Activated B cell treated with CpG ODN at 0.5 μM for 24 hours (primary cell): ENCODE results near the gene USP16. TPM values are rescaled to one million over a fixed set of nuclear protein-coding genes. Genes with fewer than 3 reads are reported as not detected.
"Not testable (repeated sequence)": the region's sequence is repeated elsewhere in the genome, so short reads cannot be mapped to it uniquely, and the experiment has no call there.

Experiments
- ATAC-seq: fragments of 200-7000 bp; cut with Tn5 transposase; one replicate; pipeline ENCODE4 v1.10.0; 2021; ENCODE audit warnings: low read depth, mild to moderate bottlenecking, moderate library complexity
- CTCF ChIA-PET: fragments of 350-600 bp; sonication (Branson Sonifier 250); formaldehyde crosslinking; loops from one replicate; lab custom pipeline; 2021; ENCODE audit warnings: antibody characterized with exemption; lab: Charles Lee
- POLR2A ChIA-PET: fragments of 350-600 bp; sonication (Branson Sonifier 250); formaldehyde crosslinking; loops from one replicate; lab custom pipeline; 2021; ENCODE audit warnings: antibody characterized with exemption; lab: Charles Lee
- DNase-seq: peaks from one replicate; pipeline ENCODE4 v3.0.0; 2022
- H3K27ac Mint-ChIP-seq: one replicate; pipeline ENCODE4 v1.8.0; 2020; ENCODE audit warnings: mixed read lengths
- H3K27me3 Mint-ChIP-seq: one replicate; pipeline ENCODE4 v1.8.0; 2021; ENCODE audit warnings: mixed read lengths
- H3K36me3 Mint-ChIP-seq: one replicate; pipeline ENCODE4 v1.8.0; 2021; ENCODE audit warnings: low read depth, mixed read lengths
- H3K4me1 Mint-ChIP-seq: one replicate; pipeline ENCODE4 v1.8.0; 2021; ENCODE audit warnings: mixed read lengths
- H3K4me3 Mint-ChIP-seq: one replicate; pipeline ENCODE4 v1.8.0; 2020; ENCODE audit warnings: mild to moderate bottlenecking, mixed read lengths
- H3K9me3 Mint-ChIP-seq: one replicate; pipeline ENCODE4 v1.8.0; 2020; ENCODE audit warnings: mixed read lengths
- intact Hi-C: fragments of 100-400 bp; cut with micrococcal nuclease; formaldehyde crosslinking; loops from one replicate; pipeline ENCODE4 v1.15.1; 2024
- total RNA-seq: library from RNA; stranded (reverse); gene quantifications from 2 replicates; pipeline ENCODE4 v1.2.3, GENCODE V29; 2022
- TF ChIP-seq, protein P1 (sequence below): fragments of 200-600 bp; IDR thresholded peaks from one replicate; pipeline ENCODE4 v1.8.0; 2022; ENCODE audit warnings: antibody characterized with exemption, mild to moderate bottlenecking

The USP16 gene
- 53.2 and 54.6 TPM in 2 replicates for total RNA-seq

DNA sequence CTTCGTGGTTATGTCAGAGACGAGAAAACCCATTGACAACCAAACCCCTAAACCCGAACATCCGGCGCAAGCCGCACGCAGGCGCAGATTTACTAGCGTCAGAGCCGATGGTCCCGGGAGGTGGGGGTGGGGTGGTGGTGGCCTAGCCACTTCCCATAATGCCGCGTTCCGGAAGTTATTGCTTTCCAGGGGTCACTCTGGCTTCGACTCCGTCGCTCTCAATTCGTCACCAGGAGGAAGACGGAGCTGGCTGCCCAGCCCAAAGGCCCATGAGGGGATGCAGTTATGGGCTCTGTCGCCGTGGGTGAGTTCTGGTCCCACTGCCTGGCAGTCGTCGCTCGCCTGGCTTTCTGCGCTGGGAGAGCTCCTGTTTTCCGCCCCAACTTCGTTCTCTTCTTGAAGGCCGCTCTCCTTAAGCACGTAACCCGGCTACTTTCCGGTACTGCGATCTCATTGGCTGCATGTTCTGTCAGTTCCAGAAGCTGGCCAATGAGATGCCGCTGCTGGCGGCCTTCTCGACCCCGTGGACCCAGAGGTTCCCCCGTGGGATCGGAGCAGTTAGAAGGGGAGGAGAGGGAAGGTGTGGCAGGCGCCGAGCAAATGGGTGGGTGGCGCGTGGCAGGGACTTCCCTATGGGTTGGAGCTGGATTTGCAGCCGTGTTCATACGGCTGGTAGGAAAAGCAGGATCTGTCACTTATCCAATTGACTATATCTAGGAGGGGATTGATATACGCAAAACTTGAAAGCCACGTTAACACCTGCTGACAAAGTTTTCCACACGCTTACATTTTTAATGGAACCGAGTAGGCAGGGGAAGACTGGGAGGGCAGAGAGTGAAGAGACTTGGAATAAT lies at the start of gene USP16:
USP16 (plus strand) TSS at position 195 of the 854 bp plus-strand sequence. CDS start 3,246 bp downstream, outside the sequence.
- Mint-ChIP-seq H3K4me1 (peaks cover 45% of the 10 kb centered on the region), H3K4me3 (peak within 1 kb of the TSS; percentile 98), H3K9me3 (no peaks in the 10 kb centered on the region), H3K36me3 (peaks cover 36% of the 10 kb centered on the region), H3K27ac (peak within 1 kb of the TSS; percentile 98), H3K27me3 (no peaks in the 10 kb centered on the region)
- TF ChIP-seq, protein P1, sequence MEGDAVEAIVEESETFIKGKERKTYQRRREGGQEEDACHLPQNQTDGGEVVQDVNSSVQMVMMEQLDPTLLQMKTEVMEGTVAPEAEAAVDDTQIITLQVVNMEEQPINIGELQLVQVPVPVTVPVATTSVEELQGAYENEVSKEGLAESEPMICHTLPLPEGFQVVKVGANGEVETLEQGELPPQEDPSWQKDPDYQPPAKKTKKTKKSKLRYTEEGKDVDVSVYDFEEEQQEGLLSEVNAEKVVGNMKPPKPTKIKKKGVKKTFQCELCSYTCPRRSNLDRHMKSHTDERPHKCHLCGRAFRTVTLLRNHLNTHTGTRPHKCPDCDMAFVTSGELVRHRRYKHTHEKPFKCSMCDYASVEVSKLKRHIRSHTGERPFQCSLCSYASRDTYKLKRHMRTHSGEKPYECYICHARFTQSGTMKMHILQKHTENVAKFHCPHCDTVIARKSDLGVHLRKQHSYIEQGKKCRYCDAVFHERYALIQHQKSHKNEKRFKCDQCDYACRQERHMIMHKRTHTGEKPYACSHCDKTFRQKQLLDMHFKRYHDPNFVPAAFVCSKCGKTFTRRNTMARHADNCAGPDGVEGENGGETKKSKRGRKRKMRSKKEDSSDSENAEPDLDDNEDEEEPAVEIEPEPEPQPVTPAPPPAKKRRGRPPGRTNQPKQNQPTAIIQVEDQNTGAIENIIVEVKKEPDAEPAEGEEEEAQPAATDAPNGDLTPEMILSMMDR, result no peak
- CTCF ChIA-PET, result interaction anchor here (1.9 to 2.3 kb wide), 2 partner anchors 22 to 32 kb away, joined by 5 to 8 read pairs; partner anchors contain the start of gene LTN1
- ATAC-seq (peak; percentile 93), DNase-seq (peak; percentile 94)
- POLR2A ChIA-PET, result interaction anchor here (0.6 to 10.5 kb wide), 24 partner anchors 10 to 275 kb away, joined by 3 to 285 read pairs (median 3); partner anchors contain the start of genes BACH1, CCT8 and LTN1
- intact Hi-C loops, result loop anchor here (1.0 kb wide), 4 partner anchors 22 to 276 kb away; partner anchors contain the start of genes CCT8 and LTN1

DNA sequence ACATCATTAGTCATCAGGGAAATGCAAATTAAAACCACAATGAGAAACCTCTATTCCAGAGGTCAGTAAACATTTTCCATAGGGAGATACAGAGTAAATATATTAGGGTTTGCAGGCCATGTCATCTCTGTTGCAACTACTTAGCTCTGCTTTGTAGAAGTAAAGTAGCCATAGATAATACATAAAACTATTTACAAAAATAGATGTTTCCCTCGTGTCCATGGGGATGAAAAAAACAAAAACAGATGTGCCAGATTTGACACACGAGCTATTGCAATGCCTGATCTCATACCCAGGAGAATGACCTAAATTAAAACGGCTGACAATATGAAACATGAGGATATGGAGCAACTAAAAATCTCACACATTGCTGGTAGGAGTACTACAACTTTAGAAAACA lies 49.1 kb upstream of the USP16 start:
- Mint-ChIP-seq H3K4me3 (no peak overlapping the region), H3K27me3 (no peaks in the 10 kb centered on the region), H3K36me3 (peaks cover 75% of the 10 kb centered on the region), H3K9me3 (no peaks in the 10 kb centered on the region), H3K27ac (no peak overlapping the region), H3K4me1 (no peaks in the 10 kb centered on the region)
- ChIA-PET POLR2A (interaction anchor here (0.7 kb wide), 1 partner anchor 118 kb away, joined by 3 read pairs; no protein-coding TSS in a partner anchor), CTCF (no interaction called here)
- DNase-seq (no peak), ATAC-seq (no peak)
- TF ChIP-seq, protein P1, result no peak
- intact Hi-C loops, result no loop called here

DNA sequence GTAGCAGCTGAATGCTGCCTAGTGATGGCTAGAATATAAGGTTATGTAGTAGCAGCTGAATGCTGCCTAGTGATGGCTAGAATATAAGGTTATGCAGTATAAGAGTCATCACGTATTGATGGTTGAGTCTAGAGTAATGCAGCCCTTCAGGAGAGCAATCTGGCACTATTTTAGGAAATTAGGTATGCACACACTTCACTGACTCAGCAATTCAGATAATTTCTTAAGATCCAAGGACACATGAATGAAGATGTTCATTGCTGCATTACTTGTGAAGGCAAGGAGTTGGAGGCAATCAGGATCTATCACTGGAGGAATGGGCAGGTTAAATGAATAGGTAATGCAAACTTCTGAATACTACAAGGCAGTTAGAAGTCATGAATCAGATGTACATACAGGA lies 45.4 kb upstream of the USP16 start:
- no peaks in the 10 kb centered on the region for H3K9me3 Mint-ChIP-seq
- no peak for DNase-seq
- peaks cover 2% of the 10 kb centered on the region for H3K4me1 Mint-ChIP-seq
- H3K4me3 Mint-ChIP-seq, result no peak overlapping the region
- TF ChIP-seq, protein P1, result no peak
- H3K36me3 Mint-ChIP-seq, result peaks cover 80% of the 10 kb centered on the region
- no peaks in the 10 kb centered on the region for H3K27me3 Mint-ChIP-seq
- POLR2A ChIA-PET, result no interaction called here
- no peak for ATAC-seq
- CTCF ChIA-PET, result no interaction called here
- H3K27ac Mint-ChIP-seq, result no peak overlapping the region
- intact Hi-C loops, result no loop called here

DNA sequence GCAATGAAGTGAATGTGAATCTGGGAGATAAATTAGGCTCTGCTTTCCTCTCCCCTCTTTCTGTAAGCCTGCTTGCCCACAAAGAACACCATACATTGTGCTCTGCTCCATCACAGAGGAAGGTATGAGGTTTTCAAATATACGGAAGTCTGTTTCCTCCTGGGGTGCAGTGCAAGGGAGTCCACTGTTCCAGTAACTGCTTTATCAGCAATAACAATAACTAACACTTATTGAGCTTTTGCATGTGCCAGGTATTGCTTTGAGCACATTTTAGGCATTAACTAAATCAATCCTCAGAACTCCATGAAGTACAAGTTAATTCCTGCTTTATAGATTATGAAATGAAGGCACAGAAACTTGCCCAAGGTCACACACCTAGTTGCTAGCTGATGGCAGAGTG lies 41.8 kb upstream of the USP16 start:
- H3K9me3 Mint-ChIP-seq, result no peaks in the 10 kb centered on the region
- TF ChIP-seq, protein P1, result no peak
- peak overlapping the region; percentile 53 for H3K27ac Mint-ChIP-seq
- H3K36me3 Mint-ChIP-seq, result peaks cover 67% of the 10 kb centered on the region
- H3K27me3 Mint-ChIP-seq, result no peaks in the 10 kb centered on the region
- H3K4me1 Mint-ChIP-seq, result peaks cover 2% of the 10 kb centered on the region
- intact Hi-C loops, result no loop called here
- POLR2A ChIA-PET, result no interaction called here
- CTCF ChIA-PET, result no interaction called here
- H3K4me3 Mint-ChIP-seq, result no peak overlapping the region
- DNase-seq, result no peak
- no peak for ATAC-seq

DNA sequence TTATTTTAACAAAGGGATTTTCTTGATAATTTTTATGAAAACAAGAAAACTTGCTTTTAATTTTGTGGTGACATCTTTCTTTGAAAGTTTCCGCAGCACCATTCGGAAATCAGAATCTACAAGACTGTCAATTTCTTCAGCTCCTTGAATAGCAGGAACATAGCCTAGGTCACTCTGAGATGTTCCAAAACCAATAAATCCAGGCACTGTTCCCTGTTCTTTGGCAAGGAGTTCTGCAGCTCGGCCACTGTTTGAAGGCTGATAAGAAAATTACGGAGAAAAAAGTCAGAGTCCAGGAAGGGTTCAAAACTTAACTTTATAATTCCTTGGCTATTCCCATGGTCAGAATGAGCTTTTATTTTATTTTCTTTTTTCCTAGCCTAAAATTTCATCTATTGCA lies 37.8 kb upstream of the USP16 start:
- POLR2A ChIA-PET, result interaction anchor here (1.2 kb wide), 1 partner anchor 38 kb away, joined by 3 read pairs; the partner anchor contains the start of gene USP16
- TF ChIP-seq, protein P1, result no peak

DNA sequence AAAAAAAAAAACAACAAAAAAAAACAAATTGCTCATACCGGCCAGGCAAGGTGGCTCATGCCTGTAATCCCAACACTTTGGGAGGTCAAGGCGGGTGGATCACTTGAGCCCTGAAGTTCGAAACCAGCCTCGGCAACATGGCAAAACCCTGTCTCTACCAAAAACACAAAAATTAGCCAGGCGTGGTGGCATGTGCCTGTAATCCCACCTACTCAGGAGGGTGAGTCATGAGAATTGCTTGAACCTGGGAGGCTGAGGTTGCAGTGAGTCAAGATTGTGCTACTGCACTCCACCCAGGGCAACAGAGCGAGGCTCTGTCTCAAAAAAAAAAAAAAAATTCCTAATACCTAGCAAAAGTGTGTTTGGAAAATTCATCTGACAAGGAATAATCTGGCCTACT lies 36.3 kb upstream of the USP16 start:
- DNase-seq, ATAC-seq, H3K9me3 Mint-ChIP-seq, intact Hi-C loops, CTCF ChIA-PET, H3K27me3 Mint-ChIP-seq, H3K4me3 Mint-ChIP-seq: not testable (repeated sequence)
- H3K27ac Mint-ChIP-seq, result peak overlapping the region; percentile 12
- peaks cover 36% of the 10 kb centered on the region for H3K4me1 Mint-ChIP-seq
- POLR2A ChIA-PET, result interaction anchor here (1.1 kb wide), 1 partner anchor 31 kb away, joined by 4 read pairs; the partner anchor contains the start of gene RWDD2B
- peaks cover 35% of the 10 kb centered on the region for H3K36me3 Mint-ChIP-seq

More for the DNA sequence above, 37.8 kb upstream of the USP16 start:
- peaks cover 23% of the 10 kb centered on the region for H3K4me1 Mint-ChIP-seq
- ATAC-seq, result no peak
- H3K27me3 Mint-ChIP-seq, result no peaks in the 10 kb centered on the region
- no peaks in the 10 kb centered on the region for H3K9me3 Mint-ChIP-seq
- no peak overlapping the region for H3K27ac Mint-ChIP-seq
- H3K4me3 Mint-ChIP-seq, result no peak overlapping the region
- peaks cover 41% of the 10 kb centered on the region for H3K36me3 Mint-ChIP-seq
- CTCF ChIA-PET, result no interaction called here
- DNase-seq, result no peak
- intact Hi-C loops, result no loop called here
